ENCODE data around the gene LRRN3. TPM values are rescaled to one million over a fixed set of nuclear protein-coding genes. Genes with fewer than 3 reads are reported as not detected.

Gene LRRN3
- total and polyA plus RNA-seq, 2 of the 8 experiments (the other 6 are each of a cell fraction or from before 2014, with no cell fraction given) = 0.20 to 0.32 TPM

DNA sequence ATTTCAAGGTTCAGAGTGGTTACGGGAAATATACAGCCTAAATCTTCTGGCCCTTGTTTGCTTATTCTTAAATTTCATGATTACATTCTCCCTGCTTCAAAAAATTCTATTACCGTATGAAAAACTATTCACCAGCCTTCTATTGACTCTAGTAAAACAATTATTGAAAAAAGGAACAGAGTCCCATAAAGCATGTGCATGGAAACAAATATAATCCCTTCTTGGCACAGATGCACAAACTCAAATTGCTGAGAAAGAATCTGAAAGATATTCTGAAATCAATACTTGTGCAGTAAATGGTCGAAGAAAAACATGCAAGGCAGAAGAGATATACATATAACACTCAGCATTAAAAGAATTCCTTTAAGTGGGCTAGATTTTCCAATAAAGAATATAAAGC is 83.6 kb downstream of the LRRN3 start (continued):
- TF ChIP-seq POU5F1 (IDR thresholded peaks at IDR 0.05; ENCODE audit: low read depth, low read length) (no peak), POLR2A (IDR thresholded peaks at IDR 0.05; ENCODE audit: control extremely low read depth in 1 of 2, low read depth in 2 of 2, low read length in 2 of 2) (no peak), KDM4A (IDR thresholded peaks at IDR 0.05; ENCODE audit: low read depth, low read length, severe bottlenecking) (no peak)

Measured in H1 (cell line).